Heart left ventricle (tissue), 16 donors: ENCODE measurements around the gene ORC3. TPM values are rescaled to one million over a fixed set of nuclear protein-coding genes. Genes with fewer than 3 reads are reported as not detected.

Source experiments
- ATAC-seq, 4 donors: fragments of 200-7000 bp; cut with Tn5 transposase; one replicate each; pipeline ENCODE4 v1.9.1; 2020 to 2022; ENCODE audit warnings: moderate library complexity in 4 of 4, mild to moderate bottlenecking in 3 of 4, moderate number of reproducible peaks in 1 of 4
- DNase-seq, 5 donors: peaks; one replicate each; pipeline ENCODE4 v3.0.0-alpha.2; 2020
- H3K27ac ChIP-seq, 12 donors: fragments of 200-600 bp; sonication (generic) in 4 of 12; one replicate each; pipeline versions ENCODE4 v1.5.0 to v1.8.0; 2016 to 2022; ENCODE audit warnings: mild to moderate bottlenecking in 2 of 12
- H3K27me3 ChIP-seq, 9 donors: fragments of 200-600 bp; sonication (generic) in 2 of 9; one replicate each; pipeline versions ENCODE4 v1.5.1 to v1.8.0; 2016 to 2022; ENCODE audit warnings: mild to moderate bottlenecking in 3 of 9
- H3K36me3 ChIP-seq, 9 donors: fragments of 200-600 bp; sonication (generic) in 2 of 9; one replicate each; pipeline versions ENCODE4 v1.5.0 to v1.8.0; 2018 to 2022; ENCODE audit warnings: mild to moderate bottlenecking in 2 of 9
- H3K4me1 ChIP-seq, 12 donors: fragments of 200-600 bp; sonication (generic) in 4 of 12; one replicate each; pipeline versions ENCODE4 v1.5.0 to v1.8.0; 2016 to 2022; ENCODE audit warnings: mild to moderate bottlenecking in 3 of 12
- H3K4me3 ChIP-seq, 12 donors: fragments of 200-600 bp; sonication (generic) in 4 of 12; one replicate each; pipeline versions ENCODE4 v1.5.0 to v1.8.0; 2017 to 2022; ENCODE audit warnings: mild to moderate bottlenecking in 9 of 12, moderate library complexity in 4 of 12
- H3K9me3 ChIP-seq, 12 donors: fragments of 200-600 bp; sonication (generic) in 4 of 12; one replicate each; pipeline versions ENCODE4 v1.5.0 to v1.8.0; 2016 to 2022; ENCODE audit warnings: mild to moderate bottlenecking in 1 of 12
- POLR2A ChIP-seq, 2 donors: fragments of 450-650 bp; IDR thresholded peaks; one replicate each; pipeline ENCODE4 v1.6.1; 2017; ENCODE audit warnings: antibody characterized with exemption in 2 of 2, mild to moderate bottlenecking in 2 of 2, moderate library complexity in 2 of 2
- WGBS, 4 donors: extraction: QIAGEN DNeasy Blood & Tissue Kit in 2 of 4; methylation state at CpG; one replicate each; pipeline versions ENCODE4 v1.1.5 to v1.1.7; 2013 to 2018; 5-methylcytosine and 5-hydroxymethylcytosine counted together
- intact Hi-C, 10 donors: fragments of 100-400 bp; cut with DNase I; formaldehyde crosslinking; loops; one replicate each; pipeline versions ENCODE4 v1.11.1 to v1.14.2; 2022
- polyA plus RNA-seq, 2 donors: library from polyadenylated mRNA; stranded (reverse); fragments of 200-250 nt; gene quantifications; one replicate each; pipeline ENCODE4 v1.2.3, GENCODE V29; 2013
- total RNA-seq, 9 donors: library from RNA; depleted of rRNA in 2 of 9; stranded (reverse); fragments of >200 nt in 2 of 9; fragmentation: NEBNext Ultra II Directional in 3 of 9; extraction: Animal tissue kit (Norgen Biotek cat#: 25700) in 3 of 9; gene quantifications; one replicate each; pipeline versions ENCODE4 v1.1.0 to v1.2.4, GENCODE V29; 2016 to 2023
- TF ChIP-seq, protein P1 (sequence below), 12 donors: fragments of 200-600 bp; sonication (generic) in 4 of 12; IDR thresholded peaks; one replicate each; pipeline versions ENCODE4 v1.5.0 to v1.8.0; 2018 to 2022; ENCODE audit warnings: antibody characterized with exemption in 12 of 12, mild to moderate bottlenecking in 5 of 12
- donor health status: ischemic (EF 13 %, LVEDD 7.1; RV severe dilation, severe dysfunction).
- donor health status: healthy with polysubstance abuse.
- donor health status: DM: no; HTN: yes; CAD: no.
- donor health status: DM: no; HTN: no; CAD: no.
- donor health status: ischemic (EF 25% LVEDD 6.9; RV normal size, moderate dysfunction).
- donor health status: ischemic (EF 25% LVEDD 5.7; RV mildly dilated, moderate dysfunction).
- donor health status: healthy.
- donor health status: DM: yes; HTN: yes; CAD: no.
- donor health status: ischemic (EF 35%, LVEDD 5.7; RV mildly dilated, moderate dysfunction).
- donor health status: nonischemic (EF 11% LVEDD 7.7; RV severe dilation, severe dysfunction).
- donor health status: DM: yes; HTN: yes; CAD: no.
- donor health status: PGD.
- donor health status: ischemic (EF 29% LVEDD 5.4; RV normal size, mild dysfunction).
- donor health status: nonischemic (EF 23%, LVEDD 6.1; RV moderate dilation, normal function).

Gene ORC3
- total and polyA plus RNA-seq, 11 donors = 15.2 to 28.6 (median 20.0) TPM

DNA sequence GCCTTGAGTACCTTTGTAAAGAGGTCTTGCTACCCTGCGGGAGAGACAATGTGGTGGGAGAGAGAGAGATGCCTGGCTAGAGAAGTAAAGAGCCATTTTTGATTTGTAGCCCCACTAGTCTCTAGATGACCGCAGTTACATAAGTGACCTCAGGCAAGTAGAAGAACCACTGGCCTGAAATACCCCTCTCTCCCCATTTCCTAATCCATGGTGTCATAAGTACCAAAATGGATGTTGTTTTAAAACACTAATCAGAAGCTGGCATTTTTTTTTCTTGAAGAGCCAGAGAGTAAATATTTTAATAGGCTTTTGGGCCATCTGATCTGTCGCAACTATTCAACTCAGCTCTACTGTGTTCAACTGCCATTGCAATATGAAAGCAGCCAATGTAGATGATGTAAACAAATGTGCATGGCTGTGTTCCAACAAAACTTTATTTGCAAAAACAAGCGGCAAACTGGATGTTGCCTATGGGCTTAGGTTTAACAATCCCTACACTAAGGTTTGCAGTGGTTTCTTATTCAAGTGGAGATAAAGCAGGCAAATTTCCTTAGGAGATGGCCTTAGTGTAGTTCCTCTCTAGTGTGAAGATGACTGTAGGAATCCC, 36.7 kb upstream of the ORC3 start:
- intact Hi-C loops = no loop called here
- no peak overlapping the region for H3K27ac ChIP-seq
- H3K4me1 ChIP-seq = no peaks in the 10 kb centered on the region
- H3K4me3 ChIP-seq = no peak overlapping the region
- ATAC-seq (no peak), DNase-seq (no peak)
- WGBS, 4 donors = 94 to 96% (median 94%) methylated on average over 4 of the region's 4 CpGs
- no peak for TF ChIP-seq POLR2A (IDR thresholded peaks at IDR 0.05)
- TF ChIP-seq, protein P1, sequence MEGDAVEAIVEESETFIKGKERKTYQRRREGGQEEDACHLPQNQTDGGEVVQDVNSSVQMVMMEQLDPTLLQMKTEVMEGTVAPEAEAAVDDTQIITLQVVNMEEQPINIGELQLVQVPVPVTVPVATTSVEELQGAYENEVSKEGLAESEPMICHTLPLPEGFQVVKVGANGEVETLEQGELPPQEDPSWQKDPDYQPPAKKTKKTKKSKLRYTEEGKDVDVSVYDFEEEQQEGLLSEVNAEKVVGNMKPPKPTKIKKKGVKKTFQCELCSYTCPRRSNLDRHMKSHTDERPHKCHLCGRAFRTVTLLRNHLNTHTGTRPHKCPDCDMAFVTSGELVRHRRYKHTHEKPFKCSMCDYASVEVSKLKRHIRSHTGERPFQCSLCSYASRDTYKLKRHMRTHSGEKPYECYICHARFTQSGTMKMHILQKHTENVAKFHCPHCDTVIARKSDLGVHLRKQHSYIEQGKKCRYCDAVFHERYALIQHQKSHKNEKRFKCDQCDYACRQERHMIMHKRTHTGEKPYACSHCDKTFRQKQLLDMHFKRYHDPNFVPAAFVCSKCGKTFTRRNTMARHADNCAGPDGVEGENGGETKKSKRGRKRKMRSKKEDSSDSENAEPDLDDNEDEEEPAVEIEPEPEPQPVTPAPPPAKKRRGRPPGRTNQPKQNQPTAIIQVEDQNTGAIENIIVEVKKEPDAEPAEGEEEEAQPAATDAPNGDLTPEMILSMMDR (IDR thresholded peaks at IDR 0.05) = no peak
- H3K36me3 ChIP-seq = peaks cover 0 to 89% (median 51%) of the 10 kb centered on the region in 9 donors
- no peaks in the 10 kb centered on the region for H3K9me3 ChIP-seq
- no peaks in the 10 kb centered on the region for H3K27me3 ChIP-seq

DNA sequence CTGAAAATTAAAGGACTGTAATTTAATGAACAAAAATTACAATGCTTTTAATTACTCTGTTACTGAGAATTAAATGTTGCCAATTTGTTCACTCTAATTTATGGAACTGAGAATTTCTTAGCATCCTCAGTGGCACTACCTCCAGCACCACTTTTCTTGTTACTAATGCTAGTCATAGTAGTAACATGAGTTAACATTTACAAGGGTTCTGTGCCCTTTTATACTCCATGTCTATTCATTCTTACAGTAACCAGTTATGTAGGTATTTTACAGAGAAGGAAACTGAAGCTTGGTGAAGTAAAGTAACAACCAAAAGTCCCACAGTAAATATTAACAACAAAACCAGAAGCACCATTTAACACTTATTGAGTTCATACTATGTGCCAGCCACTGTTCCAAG, 34.4 kb upstream of the ORC3 start:
- no peak overlapping the region for H3K27ac ChIP-seq
- no peak for ATAC-seq
- H3K4me3 ChIP-seq = no peak overlapping the region
- H3K4me1 ChIP-seq = no peaks in the 10 kb centered on the region
- peaks cover 0 to 93% (median 61%) of the 10 kb centered on the region in 9 donors for H3K36me3 ChIP-seq
- H3K27me3 ChIP-seq = no peaks in the 10 kb centered on the region
- intact Hi-C loops = no loop called here
- DNase-seq = no peak
- H3K9me3 ChIP-seq = no peaks in the 10 kb centered on the region
- TF ChIP-seq POLR2A (IDR thresholded peaks at IDR 0.05) = no peak
- TF ChIP-seq, protein P1 (IDR thresholded peaks at IDR 0.05) = no peak

DNA sequence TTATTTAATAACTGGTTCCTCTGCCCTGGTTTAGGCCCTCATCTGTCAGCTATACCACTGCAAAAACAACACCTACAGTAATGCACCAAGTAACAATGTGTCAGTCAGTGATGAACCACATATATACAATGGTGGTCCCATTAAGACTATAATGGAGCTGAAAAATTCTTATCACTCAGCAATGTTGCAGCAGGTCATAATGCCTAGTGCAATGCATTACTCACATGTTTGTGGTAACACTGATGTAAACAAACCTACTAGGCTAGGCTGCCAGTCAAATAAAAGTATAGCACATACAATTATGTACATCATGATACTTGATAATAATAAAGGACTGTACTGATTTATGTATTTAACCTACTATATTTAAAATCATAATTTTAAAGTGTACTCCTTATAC, 31.5 kb upstream of the ORC3 start:
- no peaks in the 10 kb centered on the region for H3K4me1 ChIP-seq
- peaks cover 0 to 94% (median 77%) of the 10 kb centered on the region in 9 donors for H3K36me3 ChIP-seq
- DNase-seq (no peak), ATAC-seq (no peak)
- H3K4me3 ChIP-seq = no peak overlapping the region
- H3K9me3 ChIP-seq = no peaks in the 10 kb centered on the region
- H3K27ac ChIP-seq = no peak overlapping the region
- no peak for TF ChIP-seq POLR2A (IDR thresholded peaks at IDR 0.05)
- TF ChIP-seq, protein P1 (IDR thresholded peaks at IDR 0.05) = no peak
- H3K27me3 ChIP-seq = no peaks in the 10 kb centered on the region
- intact Hi-C loops = no loop called here

DNA sequence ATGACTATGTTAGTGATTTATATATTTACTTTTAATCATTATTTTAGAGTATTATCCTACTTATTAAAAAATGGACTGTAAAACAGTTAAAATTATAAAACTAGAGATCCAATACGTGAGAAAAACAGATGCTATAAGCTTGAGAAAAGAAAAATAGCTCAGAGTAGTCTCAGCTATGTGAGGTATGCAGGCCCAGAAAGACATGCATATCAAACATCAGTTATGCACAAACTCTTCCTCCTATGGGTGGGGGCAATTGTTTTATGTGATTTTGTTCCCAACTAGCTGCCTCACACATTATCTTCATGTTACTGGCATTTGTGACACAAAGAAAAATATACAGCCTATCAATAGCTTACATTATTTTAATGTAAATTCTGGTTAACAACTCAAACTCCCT, 28.9 kb upstream of the ORC3 start:
- DNase-seq = no peak
- Histone ChIP-seq H3K27me3 (no peaks in the 10 kb centered on the region), H3K9me3 (no peaks in the 10 kb centered on the region), H3K4me3 (no peak overlapping the region), H3K4me1 (peaks cover 0 to 11% (median 0%) of the 10 kb centered on the region in 12 donors), H3K36me3 (peaks cover 0 to 93% (median 62%) of the 10 kb centered on the region in 9 donors), H3K27ac (no peak overlapping the region)
- 63 to 89% (median 73%) methylated on average over 1 of the region's 1 CpG for WGBS, 4 donors
- no peak for TF ChIP-seq POLR2A (IDR thresholded peaks at IDR 0.05)
- TF ChIP-seq, protein P1 (IDR thresholded peaks at IDR 0.05) = no peak
- ATAC-seq = no peak
- intact Hi-C loops = no loop called here
